ENCODE data around the gene MOB3B.

DNA sequence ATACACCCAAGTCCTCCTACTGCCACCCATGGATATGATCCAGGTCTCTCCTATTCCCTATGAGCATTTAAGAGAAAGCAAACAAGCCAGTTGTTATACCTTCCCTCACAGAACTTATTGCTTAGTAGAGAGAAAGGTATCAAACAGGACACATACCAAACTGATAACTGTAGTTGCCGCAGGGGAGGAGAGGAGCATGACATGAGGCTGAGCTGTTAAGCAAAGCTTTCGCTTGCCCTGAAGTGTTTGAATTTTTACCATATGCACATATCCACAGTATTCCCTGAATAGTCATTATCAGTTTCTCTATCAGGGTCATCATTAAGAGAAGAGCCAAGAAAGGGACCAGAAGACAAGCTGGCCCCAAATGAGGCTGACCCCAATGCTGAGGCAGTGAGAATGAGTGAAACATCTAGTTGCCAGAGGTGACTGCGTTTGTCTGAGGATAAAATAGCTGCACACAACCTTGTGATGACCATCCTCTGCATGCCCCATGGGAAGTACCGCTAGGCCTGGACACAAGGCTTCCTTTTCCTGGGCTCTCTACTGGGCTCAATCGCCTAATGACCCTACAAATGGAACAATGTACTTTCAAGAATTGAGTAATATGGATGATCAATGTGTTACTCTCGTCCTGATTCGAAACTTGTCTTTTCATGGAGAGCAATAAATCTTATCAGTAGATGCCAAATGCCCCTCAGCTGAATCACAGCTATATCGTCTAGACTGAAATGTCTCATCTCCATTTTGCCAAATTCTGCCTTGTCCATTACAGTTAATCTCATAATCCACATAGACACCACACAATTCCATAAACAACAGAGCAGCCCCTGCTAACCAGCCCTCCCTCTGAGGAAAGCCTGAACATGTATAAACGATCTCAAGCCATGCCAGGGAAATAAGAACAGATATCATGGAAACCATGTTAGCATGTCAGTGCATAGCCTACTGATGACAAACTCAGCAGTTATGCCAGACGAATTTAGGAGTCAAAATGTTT lies 9.8 kb downstream of the MOB3B start:
- TF ChIP-seq, protein P1, sequence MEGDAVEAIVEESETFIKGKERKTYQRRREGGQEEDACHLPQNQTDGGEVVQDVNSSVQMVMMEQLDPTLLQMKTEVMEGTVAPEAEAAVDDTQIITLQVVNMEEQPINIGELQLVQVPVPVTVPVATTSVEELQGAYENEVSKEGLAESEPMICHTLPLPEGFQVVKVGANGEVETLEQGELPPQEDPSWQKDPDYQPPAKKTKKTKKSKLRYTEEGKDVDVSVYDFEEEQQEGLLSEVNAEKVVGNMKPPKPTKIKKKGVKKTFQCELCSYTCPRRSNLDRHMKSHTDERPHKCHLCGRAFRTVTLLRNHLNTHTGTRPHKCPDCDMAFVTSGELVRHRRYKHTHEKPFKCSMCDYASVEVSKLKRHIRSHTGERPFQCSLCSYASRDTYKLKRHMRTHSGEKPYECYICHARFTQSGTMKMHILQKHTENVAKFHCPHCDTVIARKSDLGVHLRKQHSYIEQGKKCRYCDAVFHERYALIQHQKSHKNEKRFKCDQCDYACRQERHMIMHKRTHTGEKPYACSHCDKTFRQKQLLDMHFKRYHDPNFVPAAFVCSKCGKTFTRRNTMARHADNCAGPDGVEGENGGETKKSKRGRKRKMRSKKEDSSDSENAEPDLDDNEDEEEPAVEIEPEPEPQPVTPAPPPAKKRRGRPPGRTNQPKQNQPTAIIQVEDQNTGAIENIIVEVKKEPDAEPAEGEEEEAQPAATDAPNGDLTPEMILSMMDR (IDR thresholded peaks at IDR 0.05) = no peak
- TF ChIP-seq POLR2AphosphoS5 (IDR thresholded peaks at IDR 0.05; ENCODE audit: low read depth, low read length) (no peak), SIN3A (IDR thresholded peaks at IDR 0.05; ENCODE audit: borderline replicate concordance, insufficient read depth, low read depth, low read length) (no peak)

Data from Panc1 (cell line).